ENCODE results near the gene MED22.

- TF ChIP-seq CTCF (IDR thresholded peaks at IDR 0.05) (no peak), POLR2A (IDR thresholded peaks at IDR 0.05) (no peak)
Measured at GRCh38 chr9:133331221-133331620, 16.7 kb downstream of the MED22 start.
